HG03196 (cell line): ENCODE data around the gene TMEM134.
"Not testable (repeated sequence)": the region's sequence is repeated elsewhere in the genome, so short reads cannot be mapped to it uniquely, and the experiment has no call there.

Source experiments
- ATAC-seq: cut with Tn5 transposase; IDR thresholded peaks from one replicate; pipeline ENCODE4 v1.9.1; 2021; ENCODE audit not compliant: unreplicated experiment

The TMEM134 gene

GRCh38 chr11:67439321-67440228, 29.5 kb downstream of the TMEM134 start:
- ATAC-seq, result no peak

- no peak for ATAC-seq
Observed at GRCh38 chr11:67438158-67438902, 30.7 kb downstream of the TMEM134 start.

- no peak for ATAC-seq
Observed at GRCh38 chr11:67437809-67438157, 31.3 kb downstream of the TMEM134 start.

- no peak for ATAC-seq
Observed at GRCh38 chr11:67437082-67437808, 31.8 kb downstream of the TMEM134 start, which contains the start of gene PTPRCAP. PTPRCAP (minus strand) TSS chr11:67437682; CDS start chr11:67437619, 63 bp downstream.

GRCh38 chr11:67436459-67437081, 32.5 kb downstream of the TMEM134 start:
- ATAC-seq, result no peak

GRCh38 chr11:67435727-67436458, 33.2 kb downstream of the TMEM134 start:
- no peak for ATAC-seq

GRCh38 chr11:67435031-67435726, 33.9 kb downstream of the TMEM134 start:
- ATAC-seq, result no peak

GRCh38 chr11:67434395-67434881, 34.6 kb downstream of the TMEM134 start:
- ATAC-seq, result no peak

GRCh38 chr11:67433536-67434394, 35.3 kb downstream of the TMEM134 start:
- no peak for ATAC-seq

- ATAC-seq, result no peak
Observed at GRCh38 chr11:67432655-67433349, 36.2 kb downstream of the TMEM134 start.

GRCh38 chr11:67431346-67432249, 37.5 kb downstream of the TMEM134 start:
- ATAC-seq, result no peak

- ATAC-seq, result no peak
Observed at GRCh38 chr11:67429722-67430121, 39.3 kb downstream of the TMEM134 start.

GRCh38 chr11:67429038-67429668, 39.9 kb downstream of the TMEM134 start:
- no peak for ATAC-seq

GRCh38 chr11:67428052-67429001, 40.7 kb downstream of the TMEM134 start, which contains the start of gene RPS6KB2:
RPS6KB2 (plus strand) TSS chr11:67428494; CDS start chr11:67428546, 52 bp downstream.
- peak; percentile 81 for ATAC-seq

- ATAC-seq, result not testable (repeated sequence)
Observed at GRCh38 chr11:67427364-67427859, 41.6 kb downstream of the TMEM134 start.
